Left lung (tissue), 10 donors: ENCODE measurements around the gene SLC35F3. TPM values are rescaled to one million over a fixed set of nuclear protein-coding genes. Genes with fewer than 3 reads are reported as not detected.
"Not testable (repeated sequence)": the region's sequence is repeated elsewhere in the genome, so short reads cannot be mapped to it uniquely, and the experiment has no call there.

Experiments
- ATAC-seq: fragments of 200-7000 bp; cut with Tn5 transposase; one replicate; pipeline ENCODE4 v1.9.1; 2020; ENCODE audit warnings: moderate library complexity
- DNase-seq, 4 donors: peaks; one replicate each; pipeline ENCODE4 v3.0.0-alpha.2; 2013 to 2020
- H3K27ac ChIP-seq, 2 donors: fragments of 200-600 bp; sonication (generic) in 1 of 2; one replicate each; pipeline versions ENCODE4 v1.5.0 to v1.8.0; 2020 to 2021
- H3K27me3 ChIP-seq, 2 donors: fragments of 200-600 bp; sonication (generic) in 1 of 2; one replicate each; pipeline versions ENCODE4 v1.5.0 to v1.8.0; 2020 to 2021
- H3K36me3 ChIP-seq, 2 donors: fragments of 200-600 bp; sonication (generic) in 1 of 2; one replicate each; pipeline versions ENCODE4 v1.5.0 to v1.8.0; 2020 to 2021
- H3K4me1 ChIP-seq, 2 donors: fragments of 200-600 bp; one replicate each; pipeline ENCODE4 v1.8.0; 2021
- H3K4me3 ChIP-seq, 2 donors: fragments of 200-600 bp; sonication (generic) in 1 of 2; one replicate each; pipeline versions ENCODE4 v1.5.0 to v1.8.0; 2020 to 2021; ENCODE audit warnings: mild to moderate bottlenecking in 1 of 2
- H3K9me3 ChIP-seq, 2 donors: fragments of 200-600 bp; sonication (generic) in 1 of 2; one replicate each; pipeline versions ENCODE4 v1.5.0 to v1.8.0; 2020 to 2021
- intact Hi-C, 2 donors: fragments of 100-400 bp; cut with DNase I; formaldehyde crosslinking; loops; one replicate each; pipeline versions ENCODE4 v1.11.2 to v1.14.2; 2022
- polyA plus RNA-seq, 6 donors: library from polyadenylated mRNA; unstranded; fragments of 120-200 nt; gene quantifications; one replicate each; pipeline ENCODE4 v1.2.1, GENCODE V29; 2013; ENCODE audit not compliant: insufficient read length in 6 of 6
- total RNA-seq, 2 donors: library from RNA; stranded (reverse); fragmentation: NEBNext Ultra II Directional; extraction: Animal tissue kit (Norgen Biotek cat#: 25700); gene quantifications; one replicate each; pipeline ENCODE4 v1.2.1, GENCODE V29; 2021
- TF ChIP-seq, protein P1 (sequence below), 2 donors: fragments of 200-600 bp; sonication (generic) in 1 of 2; IDR thresholded peaks; one replicate each; pipeline versions ENCODE4 v1.5.0 to v1.8.0; 2021; ENCODE audit warnings: antibody characterized with exemption in 2 of 2
- donor health status: DM: no; HTN: yes; CAD: no.
- donor health status: DM: no; HTN: no; CAD: no.

Gene SLC35F3
- total and polyA plus RNA-seq, 8 donors: 0.58 to 1.9 (median 1.5) TPM

DNA sequence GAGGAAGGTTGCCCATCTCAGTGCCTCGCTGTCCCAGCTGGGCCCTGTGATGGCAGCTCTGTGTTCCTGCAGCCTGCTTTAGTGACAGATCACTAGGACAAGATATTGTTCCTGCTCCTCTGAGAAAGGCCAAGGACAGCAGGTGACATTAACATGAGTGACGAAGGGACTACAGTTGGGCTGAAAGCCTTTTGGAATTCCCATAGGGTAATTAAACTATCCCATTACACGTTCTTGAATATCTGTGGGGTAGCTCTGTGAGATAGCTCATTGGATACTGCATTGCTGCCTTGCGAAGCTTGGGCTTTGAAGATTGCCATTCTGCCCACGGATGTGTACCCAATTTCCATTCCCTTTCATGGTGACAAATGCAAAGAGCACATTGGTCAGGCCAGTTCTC is 390.6 kb downstream of the SLC35F3 start:
- ATAC-seq (no peak), DNase-seq (no peak)
- no peak overlapping the region for H3K4me3 ChIP-seq
- H3K27ac ChIP-seq: no peak overlapping the region
- peaks cover 0 to 8% of the 10 kb centered on the region in 2 donors for H3K9me3 ChIP-seq
- TF ChIP-seq, protein P1, sequence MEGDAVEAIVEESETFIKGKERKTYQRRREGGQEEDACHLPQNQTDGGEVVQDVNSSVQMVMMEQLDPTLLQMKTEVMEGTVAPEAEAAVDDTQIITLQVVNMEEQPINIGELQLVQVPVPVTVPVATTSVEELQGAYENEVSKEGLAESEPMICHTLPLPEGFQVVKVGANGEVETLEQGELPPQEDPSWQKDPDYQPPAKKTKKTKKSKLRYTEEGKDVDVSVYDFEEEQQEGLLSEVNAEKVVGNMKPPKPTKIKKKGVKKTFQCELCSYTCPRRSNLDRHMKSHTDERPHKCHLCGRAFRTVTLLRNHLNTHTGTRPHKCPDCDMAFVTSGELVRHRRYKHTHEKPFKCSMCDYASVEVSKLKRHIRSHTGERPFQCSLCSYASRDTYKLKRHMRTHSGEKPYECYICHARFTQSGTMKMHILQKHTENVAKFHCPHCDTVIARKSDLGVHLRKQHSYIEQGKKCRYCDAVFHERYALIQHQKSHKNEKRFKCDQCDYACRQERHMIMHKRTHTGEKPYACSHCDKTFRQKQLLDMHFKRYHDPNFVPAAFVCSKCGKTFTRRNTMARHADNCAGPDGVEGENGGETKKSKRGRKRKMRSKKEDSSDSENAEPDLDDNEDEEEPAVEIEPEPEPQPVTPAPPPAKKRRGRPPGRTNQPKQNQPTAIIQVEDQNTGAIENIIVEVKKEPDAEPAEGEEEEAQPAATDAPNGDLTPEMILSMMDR (IDR thresholded peaks at IDR 0.05): no peak
- H3K36me3 ChIP-seq: no peaks in the 10 kb centered on the region
- no peaks in the 10 kb centered on the region for H3K4me1 ChIP-seq
- H3K27me3 ChIP-seq: no peaks in the 10 kb centered on the region
- intact Hi-C loops: no loop called here

DNA sequence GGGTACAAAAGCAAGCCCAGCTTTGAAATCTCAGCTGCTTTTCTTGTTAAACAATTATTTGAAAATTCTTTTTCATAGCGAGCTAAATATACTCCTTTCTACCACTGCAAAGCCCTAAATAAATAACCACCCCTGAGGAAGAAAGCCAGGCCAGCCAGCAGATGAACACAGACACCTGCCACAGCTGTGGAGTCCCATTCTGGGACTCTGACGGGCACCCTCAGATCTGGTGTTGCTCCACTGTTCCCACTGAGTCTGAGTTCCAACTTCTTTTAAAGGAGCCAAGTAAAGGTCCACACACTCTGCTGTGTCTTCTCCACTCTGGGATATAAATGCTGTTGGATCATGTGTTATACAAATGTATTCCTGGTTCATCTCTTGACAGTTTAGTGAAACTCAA is 391.1 kb downstream of the SLC35F3 start:
- TF ChIP-seq, protein P1 (IDR thresholded peaks at IDR 0.05): no peak
- H3K4me3 ChIP-seq: no peak overlapping the region
- no peak for ATAC-seq
- H3K9me3 ChIP-seq: peaks cover 0 to 3% of the 10 kb centered on the region in 2 donors
- no peaks in the 10 kb centered on the region for H3K27me3 ChIP-seq
- intact Hi-C loops: no loop called here
- H3K4me1 ChIP-seq: no peaks in the 10 kb centered on the region
- no peaks in the 10 kb centered on the region for H3K36me3 ChIP-seq
- DNase-seq: no peak
- no peak overlapping the region for H3K27ac ChIP-seq

DNA sequence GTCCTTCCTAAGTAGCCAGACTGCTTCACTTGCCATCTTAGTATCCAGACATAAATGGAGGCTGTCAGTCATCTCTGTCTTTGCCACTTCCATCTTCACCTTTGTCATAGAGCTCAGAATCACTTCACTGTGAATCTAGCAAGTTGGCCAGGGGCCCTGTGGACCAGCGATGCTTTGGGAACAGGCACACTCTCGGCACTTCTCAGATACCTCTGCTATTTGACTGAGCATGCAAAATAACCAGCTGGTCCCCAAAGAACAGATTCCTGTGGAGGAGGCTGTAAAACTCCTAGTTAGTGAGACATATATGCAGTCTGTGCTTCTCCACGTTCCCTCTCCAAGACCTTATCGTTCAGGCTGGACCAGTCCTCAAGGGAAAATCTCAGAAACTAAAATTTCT is 392.0 kb downstream of the SLC35F3 start:
- Histone ChIP-seq H3K27me3 (no peaks in the 10 kb centered on the region), H3K9me3 (no peaks in the 10 kb centered on the region), H3K4me3 (no peak overlapping the region), H3K27ac (no peak overlapping the region), H3K4me1 (no peaks in the 10 kb centered on the region), H3K36me3 (no peaks in the 10 kb centered on the region)
- intact Hi-C loops: no loop called here
- DNase-seq (no peak), ATAC-seq (no peak)
- TF ChIP-seq, protein P1 (IDR thresholded peaks at IDR 0.05): no peak

DNA sequence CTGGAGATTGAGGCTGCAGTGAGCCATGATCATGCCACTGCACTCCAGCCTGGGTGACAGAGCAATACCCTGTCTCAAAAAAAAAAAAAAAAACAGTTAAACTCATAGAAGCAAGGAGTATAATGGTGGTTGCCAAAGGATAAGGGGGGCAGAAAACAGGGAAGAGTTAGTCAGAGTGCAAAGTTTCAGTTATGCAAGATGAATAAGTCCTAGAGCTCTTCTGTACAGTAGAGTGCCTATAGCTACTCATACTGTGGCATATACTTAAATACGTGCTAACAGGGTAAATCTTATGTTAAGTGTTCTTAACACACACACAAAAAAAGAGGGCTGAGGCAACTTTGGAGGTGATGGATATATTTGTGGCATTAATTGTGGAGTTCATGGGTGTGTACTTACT is 393.2 kb downstream of the SLC35F3 start:
- no peaks in the 10 kb centered on the region for H3K9me3 ChIP-seq
- ATAC-seq (no peak), DNase-seq (no peak)
- TF ChIP-seq, protein P1 (IDR thresholded peaks at IDR 0.05): no peak
- no peak overlapping the region for H3K4me3 ChIP-seq
- no peaks in the 10 kb centered on the region for H3K27me3 ChIP-seq
- intact Hi-C loops: no loop called here
- no peaks in the 10 kb centered on the region for H3K4me1 ChIP-seq
- no peak overlapping the region for H3K27ac ChIP-seq
- H3K36me3 ChIP-seq: no peaks in the 10 kb centered on the region

DNA sequence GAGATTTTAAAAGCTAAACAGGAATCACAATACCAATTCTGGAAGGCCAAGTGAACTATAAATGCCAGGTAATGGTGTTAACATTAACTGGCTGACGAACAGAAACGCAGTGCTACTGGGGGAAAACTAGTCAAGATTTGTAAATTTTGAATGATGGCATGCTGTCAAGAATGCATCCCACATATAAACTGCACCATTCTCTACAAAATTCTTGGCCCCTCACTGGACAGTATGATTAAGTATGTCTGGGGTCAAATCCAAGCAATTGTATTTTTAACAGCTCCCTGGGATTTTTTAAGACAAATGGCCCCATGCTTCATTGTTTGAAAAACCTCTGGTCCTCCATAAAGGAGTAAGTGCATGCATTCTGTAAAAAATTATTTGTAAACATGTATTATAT is 395.6 kb downstream of the SLC35F3 start:
- no peaks in the 10 kb centered on the region for H3K36me3 ChIP-seq
- H3K4me3 ChIP-seq: no peak overlapping the region
- no peak overlapping the region for H3K27ac ChIP-seq
- H3K4me1 ChIP-seq: no peaks in the 10 kb centered on the region
- ATAC-seq (no peak), DNase-seq (no peak)
- H3K27me3 ChIP-seq: no peaks in the 10 kb centered on the region
- no peaks in the 10 kb centered on the region for H3K9me3 ChIP-seq
- TF ChIP-seq, protein P1 (IDR thresholded peaks at IDR 0.05): no peak
- intact Hi-C loops: no loop called here

DNA sequence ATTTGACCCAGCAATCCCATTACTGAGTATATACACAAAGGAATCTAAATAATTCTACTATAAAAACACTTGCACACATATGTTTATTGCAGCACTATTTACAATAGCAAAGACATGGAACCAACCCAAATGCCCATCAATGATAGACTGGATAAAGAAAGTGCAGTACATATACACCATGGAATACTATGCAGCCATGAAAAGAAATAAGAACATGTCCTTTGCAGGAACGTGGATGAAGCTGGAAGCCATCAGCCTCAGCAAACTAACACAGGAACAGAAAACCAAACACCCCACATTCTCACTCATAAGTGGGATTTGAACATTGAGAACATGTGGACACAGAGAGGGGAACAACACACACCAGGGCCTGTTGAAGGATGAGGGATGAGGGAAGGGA is 397.2 kb downstream of the SLC35F3 start:
- H3K27ac ChIP-seq, H3K27me3 ChIP-seq, ATAC-seq, H3K9me3 ChIP-seq, H3K36me3 ChIP-seq, intact Hi-C loops, DNase-seq, H3K4me1 ChIP-seq, H3K4me3 ChIP-seq: not testable (repeated sequence)
